Activated CD4-positive, alpha-beta T cell treated with anti-CD3 and anti-CD28 coated beads, Interleukin-2, amount 10 ng/mL, durations not matched to agents 24 days and 14 days (primary cell): ENCODE measurements around the gene AARS1. TPM values are rescaled to one million over a fixed set of nuclear protein-coding genes. Genes with fewer than 3 reads are reported as not detected.

Experiments
- total RNA-seq: library from RNA; stranded (reverse); gene quantifications from 2 replicates; pipeline ENCODE4 v1.2.3, GENCODE V29; 2022

Gene AARS1
- total RNA-seq, 1 donor from 2014 or later = 115 TPM

Other genes with a start within 250 kb of the AARS1 start
- 39.8 and 41.7 TPM in 2 replicates for gene PDPR, start 175.2 kb downstream of the AARS1 start, total RNA-seq
- gene CLEC18C, start 115.7 kb downstream of the AARS1 start, total RNA-seq = 0.45 TPM in 1 of 2 replicates, not detected in the other
- 38.0 and 39.2 TPM in 2 replicates for gene EXOSC6, start 37.6 kb downstream of the AARS1 start, total RNA-seq
- gene DDX19B, start 9.7 kb upstream of the AARS1 start, total RNA-seq = 29.4 and 30.4 TPM in 2 replicates
- gene DDX19A, start 57.4 kb upstream of the AARS1 start, total RNA-seq = 73.0 and 73.3 TPM in 2 replicates
- 27.9 and 37.0 TPM in 2 replicates for gene ST3GAL2, start 149.6 kb upstream of the AARS1 start, total RNA-seq
- 19.6 and 24.4 TPM in 2 replicates for gene FCSK, start 165.1 kb upstream of the AARS1 start, total RNA-seq
- 38.3 and 42.1 TPM in 2 replicates for gene COG4, start 234.0 kb upstream of the AARS1 start, total RNA-seq
- gene SF3B3, start 234.3 kb upstream of the AARS1 start, total RNA-seq = 621 and 622 TPM in 2 replicates